HUDEP-2 (cell line): ENCODE data around the gene DNER.

Experiments used
- DNase-seq, 76 experiments: peaks; one replicate each; lab custom pipeline; 2025; ENCODE audit not compliant: unreplicated experiment in 76 of 76; lab: John Stamatoyannopoulos, UW

The DNER gene

GRCh38 chr2:229582151-229582550 lies 132.2 kb downstream of the DNER start:
- no peak for DNase-seq

DNA sequence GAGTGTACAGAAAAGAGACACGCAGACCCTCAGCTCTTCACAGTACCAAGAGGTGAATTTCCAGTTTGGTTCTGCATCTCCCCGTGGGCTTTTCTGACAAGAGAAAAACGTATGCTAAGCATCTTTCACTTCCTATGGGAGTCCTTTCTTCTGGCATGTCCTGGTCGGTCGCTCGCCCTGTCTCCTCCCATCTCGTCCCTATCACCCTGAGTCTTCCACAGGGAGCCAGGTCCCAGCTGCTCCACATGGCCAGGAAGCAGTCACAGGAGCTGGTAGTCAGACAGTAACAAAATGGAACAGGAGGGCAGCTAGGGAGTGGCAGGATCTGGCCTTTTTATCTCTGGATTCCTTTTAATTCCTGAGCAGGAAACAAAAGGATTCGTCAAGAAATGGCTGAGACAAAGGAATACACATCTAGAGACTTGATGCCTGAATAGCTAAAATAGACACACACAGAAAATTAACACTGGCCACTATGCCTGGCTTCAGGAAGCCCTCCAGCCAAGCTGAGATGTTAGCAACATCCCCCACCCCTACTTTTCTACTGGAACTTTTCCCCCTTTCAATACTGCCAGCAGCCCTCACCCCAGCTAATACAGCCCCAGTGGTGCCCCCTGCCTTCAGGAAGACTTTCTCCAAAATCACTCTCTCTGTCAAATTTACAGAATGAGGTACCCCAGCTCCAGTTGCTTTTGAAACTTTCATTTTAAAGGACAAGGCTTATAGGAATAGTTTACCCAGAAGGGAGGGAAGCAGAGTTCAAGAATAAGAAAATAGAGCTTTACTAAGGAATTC lies 136.1 kb downstream of the DNER start:
- DNase-seq = no peak

GRCh38 chr2:229575569-229576315 lies 138.6 kb downstream of the DNER start:
- DNase-seq = no peak

DNA sequence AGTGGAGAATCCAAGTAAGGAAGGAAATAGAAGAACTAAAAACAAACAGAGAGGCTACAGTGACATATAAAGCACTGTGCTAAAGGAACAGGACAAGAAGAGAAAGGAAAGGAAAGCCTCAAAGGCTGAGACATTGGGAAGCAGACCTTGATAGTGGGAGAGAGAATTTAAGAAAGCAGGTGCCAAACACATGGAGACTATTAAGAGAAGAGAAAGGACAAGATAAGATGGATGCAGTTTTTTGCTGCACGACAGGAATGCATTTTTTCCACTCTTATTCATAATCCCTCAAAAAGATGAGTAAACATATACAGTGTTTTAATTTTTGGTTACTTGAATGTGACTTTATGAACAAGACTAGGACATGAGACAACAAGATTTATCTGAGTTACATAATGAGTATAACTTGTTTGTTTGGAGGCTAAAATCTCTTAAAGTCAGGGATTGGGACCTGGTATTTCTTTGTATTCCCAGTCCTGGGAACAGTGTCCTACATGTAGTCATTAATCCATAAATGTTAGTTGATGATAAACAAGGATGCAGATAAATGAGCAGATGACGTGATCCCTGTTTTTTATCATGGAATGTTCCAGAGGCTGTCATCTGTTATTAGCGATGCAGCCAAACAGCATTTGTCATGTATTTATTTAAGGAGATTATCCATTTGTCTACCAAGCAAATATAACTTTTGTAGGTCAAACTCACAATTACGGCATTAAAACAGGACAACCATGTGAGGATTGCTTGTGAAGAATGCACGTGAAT lies 141.7 kb downstream of the DNER start:
- DNase-seq = no peak

GRCh38 chr2:229571243-229571642 lies 143.1 kb downstream of the DNER start:
- DNase-seq = no peak

- DNase-seq = no peak
Observed at GRCh38 chr2:229566370-229566769, 148.0 kb downstream of the DNER start.

- no peak for DNase-seq
Observed at GRCh38 chr2:229564300-229564907, 150.0 kb downstream of the DNER start.

DNA sequence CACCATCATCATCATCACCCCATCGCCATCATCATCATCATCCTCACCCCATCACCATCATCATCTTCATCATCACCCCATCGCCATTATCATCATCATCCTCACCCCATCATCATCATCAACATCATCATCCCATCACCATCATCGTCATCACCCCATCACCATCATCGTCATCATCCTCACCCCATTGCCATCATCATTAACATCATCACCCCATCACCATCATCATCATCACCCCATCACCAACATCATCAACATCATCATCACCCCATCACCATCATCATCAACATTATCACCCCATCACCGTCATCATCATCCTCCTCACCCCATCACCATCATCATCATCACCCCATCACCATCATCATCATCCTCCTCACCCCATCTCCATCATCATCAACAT lies 151.0 kb downstream of the DNER start:
- DNase-seq = no peak

DNA sequence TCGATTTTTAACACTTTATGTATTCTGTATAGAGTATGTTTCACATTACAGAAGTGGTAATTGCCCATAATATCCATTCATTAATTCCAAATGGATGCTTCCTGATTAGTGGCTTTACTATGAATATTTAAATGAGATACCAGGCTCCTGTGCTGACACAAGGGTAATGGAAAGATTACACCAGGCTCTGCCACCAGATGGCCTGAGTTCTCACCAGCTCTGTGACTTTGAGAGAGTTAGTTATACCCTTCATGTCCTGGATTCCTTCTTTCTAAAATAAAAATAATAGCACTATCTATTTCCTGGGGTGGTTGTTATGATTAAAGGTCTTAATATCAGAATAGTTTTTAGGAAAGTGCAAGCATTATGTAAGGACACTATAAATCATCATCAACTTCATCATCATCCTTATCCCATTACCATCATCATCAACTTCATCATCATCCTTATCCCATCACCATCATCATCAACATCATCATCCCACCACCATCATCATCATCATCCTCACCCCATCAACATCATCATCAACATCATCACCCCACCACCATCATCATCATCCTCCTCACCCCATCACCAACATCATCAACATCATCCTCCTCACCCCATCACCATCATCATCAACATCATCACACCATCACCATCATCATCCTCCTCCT lies 151.8 kb downstream of the DNER start:
- DNase-seq = no peak

- no peak for DNase-seq
Observed at GRCh38 chr2:229559986-229560385, 154.4 kb downstream of the DNER start.

DNA sequence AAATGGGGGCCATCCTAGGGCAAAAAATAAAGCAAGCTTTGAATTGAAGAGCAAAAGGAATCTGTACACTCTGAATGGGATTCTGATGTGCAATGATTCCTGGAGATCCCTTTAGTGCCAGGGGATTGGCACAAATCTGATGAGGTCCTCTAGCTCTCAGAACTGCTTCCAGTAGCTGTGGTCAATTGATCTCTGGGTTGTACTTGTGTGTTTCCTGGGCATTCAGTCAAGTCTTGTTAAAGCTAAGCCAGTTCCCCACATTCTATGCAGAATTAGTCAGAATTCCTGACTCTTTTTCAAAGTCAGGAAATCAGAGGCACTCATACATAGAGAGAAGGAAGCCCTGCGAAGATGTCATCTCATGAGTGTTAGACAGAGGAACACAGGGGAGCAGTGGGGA lies 161.3 kb downstream of the DNER start:
- DNase-seq = no peak

GRCh38 chr2:229543176-229543873 lies 171.0 kb downstream of the DNER start:
- no peak for DNase-seq

DNA sequence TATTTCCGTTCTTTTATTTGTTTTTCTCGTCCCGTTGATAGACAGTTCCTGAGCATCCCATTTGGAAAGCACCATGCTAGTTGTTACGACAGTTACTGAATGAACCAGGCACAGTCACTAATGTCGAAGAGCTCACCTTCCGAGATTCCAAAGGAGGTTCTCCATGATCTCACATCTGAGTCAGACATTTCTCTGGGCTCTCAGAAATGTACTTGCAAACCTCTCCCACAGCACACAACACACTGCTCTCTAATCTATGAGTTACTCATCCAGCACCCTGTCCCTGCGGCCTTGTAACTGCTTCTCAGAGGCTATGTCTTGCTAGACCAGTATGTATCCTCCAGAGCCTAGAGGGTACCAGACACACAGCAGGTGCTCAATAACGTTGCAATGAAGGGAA lies 174.7 kb downstream of the DNER start:
- DNase-seq = no peak

- no peak for DNase-seq
Observed at GRCh38 chr2:229531594-229531993, 182.8 kb downstream of the DNER start.

GRCh38 chr2:229530434-229530833 lies 183.9 kb downstream of the DNER start:
- DNase-seq = no peak

- no peak for DNase-seq
Observed at GRCh38 chr2:229528846-229529245, 185.5 kb downstream of the DNER start.

- no peak for DNase-seq
Observed at GRCh38 chr2:229526951-229527350, 187.4 kb downstream of the DNER start.

GRCh38 chr2:229524799-229525198 lies 189.6 kb downstream of the DNER start:
- DNase-seq = no peak

DNA sequence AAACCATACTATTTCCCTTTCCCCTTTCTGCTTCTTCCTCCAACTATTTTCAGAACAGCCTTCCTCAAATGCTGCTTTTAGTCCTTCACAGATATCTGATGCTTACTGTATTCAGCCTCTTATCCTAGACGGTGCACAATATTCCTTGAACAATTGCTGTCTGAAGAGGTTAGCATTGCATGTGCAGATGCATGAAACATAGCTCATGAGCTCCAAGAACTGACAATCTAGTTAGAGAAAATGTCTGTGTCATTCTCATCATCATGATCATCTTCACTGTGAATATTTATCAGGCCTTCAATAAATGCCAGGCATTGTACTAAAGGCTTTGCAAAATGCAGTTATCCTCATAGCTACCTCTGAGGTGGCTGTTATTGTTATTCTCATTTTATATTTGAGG lies 190.7 kb downstream of the DNER start:
- DNase-seq = no peak

DNA sequence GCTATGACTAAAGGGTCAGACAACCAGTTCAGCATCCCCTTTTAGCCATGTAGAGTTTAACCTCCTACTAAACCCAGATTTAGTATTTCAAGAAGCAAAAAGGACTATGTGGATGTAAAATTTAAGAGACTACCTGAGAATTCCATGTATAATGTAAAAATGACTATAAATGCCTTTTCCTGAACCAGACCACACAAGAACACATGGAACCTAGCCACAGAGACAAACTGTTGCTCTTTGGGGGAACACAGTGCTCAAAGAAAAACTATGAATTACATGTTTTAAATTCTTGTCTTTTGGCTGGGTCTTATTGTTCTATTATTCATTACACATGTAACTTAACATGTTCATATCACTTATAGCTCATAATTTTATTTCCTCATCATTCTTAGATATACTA lies 192.8 kb downstream of the DNER start:
- no peak for DNase-seq
